ENCODE data around the gene SLC34A3.
"Not testable (repeated sequence)": the region's sequence is repeated elsewhere in the genome, so short reads cannot be mapped to it uniquely, and the experiment has no call there.

The SLC34A3 gene

DNA sequence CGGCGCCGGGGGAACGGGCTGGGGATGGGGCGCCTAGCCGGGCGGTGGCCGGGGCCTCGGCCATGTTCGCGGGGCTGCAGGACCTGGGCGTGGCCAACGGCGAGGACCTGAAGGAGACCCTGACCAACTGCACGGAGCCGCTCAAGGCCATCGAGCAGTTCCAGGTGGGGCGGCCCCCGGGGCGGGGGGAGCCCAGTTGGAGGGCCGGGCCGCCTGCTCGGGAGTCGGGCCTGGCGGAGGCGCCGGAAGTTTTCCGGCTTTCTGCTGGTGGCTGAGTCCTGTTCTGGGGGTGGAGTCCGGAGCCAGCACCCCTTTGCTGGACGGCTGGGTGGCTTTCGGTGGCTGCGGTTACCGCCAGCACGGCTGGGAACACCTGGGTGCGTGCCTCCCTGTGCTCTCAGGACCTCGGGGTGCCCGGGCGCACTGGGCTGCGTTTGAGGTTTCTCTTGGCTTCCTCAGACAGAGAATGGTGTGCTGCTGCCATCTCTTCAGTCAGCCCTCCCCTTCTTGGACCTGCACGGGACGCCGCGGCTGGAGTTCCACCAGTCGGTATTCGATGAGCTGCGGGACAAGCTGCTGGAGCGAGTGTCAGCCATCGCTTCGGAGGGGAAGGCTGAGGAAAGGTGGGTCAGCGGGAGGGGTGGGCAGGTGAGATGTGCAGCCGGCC, 24.9 kb downstream of the SLC34A3 start:
- no peak for DNase-seq (ENCODE audit: low read depth in 2 of 2)

DNA sequence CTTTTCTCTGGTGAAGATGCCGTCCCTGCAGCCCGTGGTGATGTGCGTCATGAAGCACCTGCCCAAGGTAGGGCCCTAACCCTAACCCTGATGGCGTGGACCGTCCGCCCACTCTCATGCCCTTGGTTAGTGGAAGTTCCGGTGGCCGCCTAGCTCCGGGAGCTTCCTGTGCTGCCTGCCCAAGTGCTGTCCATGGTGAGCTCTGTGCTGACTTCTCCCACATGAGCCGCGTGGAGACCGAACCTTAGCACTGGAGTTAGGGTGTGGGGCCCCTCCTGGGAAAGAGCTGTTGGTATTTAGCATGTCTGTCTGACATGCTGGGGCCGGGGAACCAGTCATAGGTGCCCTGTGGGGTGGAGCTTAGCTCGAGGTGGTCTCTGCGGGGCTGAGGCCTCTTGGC, 25.7 kb downstream of the SLC34A3 start:
- DNase-seq (ENCODE audit: low read depth in 2 of 2): no peak

DNA sequence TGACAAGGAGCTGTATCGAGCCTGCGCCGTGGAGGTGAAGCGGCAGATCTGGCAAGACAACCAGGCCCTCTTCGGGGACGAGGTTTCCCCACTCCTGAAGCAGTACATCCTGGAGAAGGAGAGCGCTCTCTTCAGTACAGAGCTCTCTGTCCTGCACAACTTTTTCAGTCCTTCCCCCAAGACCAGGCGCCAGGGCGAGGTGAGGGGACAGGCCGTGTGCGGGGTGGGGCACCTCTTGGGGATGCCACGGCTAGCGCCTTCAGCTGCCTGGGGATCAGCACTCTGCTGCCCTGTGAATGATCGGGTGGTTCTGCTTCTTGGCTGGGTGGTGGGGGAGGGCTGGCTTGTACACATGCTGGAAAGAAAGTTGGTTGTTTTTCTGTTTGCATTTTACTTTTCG, 26.2 kb downstream of the SLC34A3 start:
- no peak for DNase-seq (ENCODE audit: low read depth in 2 of 2)

DNA sequence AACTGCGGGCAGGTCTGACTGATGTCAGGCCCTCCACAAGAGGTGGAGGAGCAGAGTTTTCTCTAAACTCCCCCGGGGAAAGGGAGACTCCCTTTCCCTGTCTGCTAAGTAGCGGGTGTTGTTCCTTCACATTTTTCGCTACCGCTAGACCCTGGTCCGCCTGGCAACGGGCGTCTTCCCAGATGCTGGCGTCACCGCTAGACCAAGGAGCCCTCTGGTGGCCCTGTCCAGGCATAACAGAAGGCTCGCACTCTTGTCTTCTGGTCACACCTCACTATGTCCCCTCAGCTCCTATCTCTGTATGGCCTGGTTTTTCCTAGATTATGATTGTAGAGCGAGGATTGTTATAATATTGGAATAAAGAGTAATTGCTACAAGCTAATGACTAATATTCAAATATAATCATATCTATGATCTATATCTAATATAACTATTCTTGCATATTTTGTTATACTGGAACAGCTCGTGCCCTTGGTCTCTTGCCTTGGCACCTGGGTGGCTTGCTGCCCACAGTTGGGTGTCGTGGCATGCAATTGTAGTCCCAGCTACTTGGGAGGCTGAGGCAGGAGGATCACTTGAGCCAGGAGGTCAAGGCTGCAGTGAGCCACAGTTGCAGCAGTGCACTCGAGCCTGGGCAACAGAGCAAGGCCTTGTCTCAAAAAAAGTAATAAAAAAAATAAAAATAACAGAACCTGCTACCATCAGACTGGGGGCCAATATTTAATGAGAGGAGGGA, 31.6 kb downstream of the SLC34A3 start:
- DNase-seq (ENCODE audit: low read depth in 2 of 2): not testable (repeated sequence)

DNA sequence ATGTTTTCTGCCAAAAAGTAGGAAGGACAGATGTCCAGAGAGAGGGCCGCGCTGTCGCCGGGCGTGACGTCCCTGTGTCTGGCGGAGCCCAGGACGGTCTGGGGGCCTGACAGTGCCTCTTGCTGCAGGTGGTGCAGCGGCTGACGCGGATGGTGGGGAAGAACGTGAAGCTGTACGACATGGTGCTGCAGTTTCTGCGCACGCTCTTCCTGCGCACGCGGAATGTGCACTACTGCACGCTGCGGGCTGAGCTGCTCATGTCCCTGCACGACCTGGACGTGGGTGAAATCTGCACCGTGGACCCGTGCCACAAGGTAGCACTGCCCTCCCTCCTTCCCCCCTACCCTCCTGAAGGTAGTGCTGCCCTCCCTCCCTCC, 32.2 kb downstream of the SLC34A3 start:
- DNase-seq (ENCODE audit: low read depth in 2 of 2): no peak

DNA sequence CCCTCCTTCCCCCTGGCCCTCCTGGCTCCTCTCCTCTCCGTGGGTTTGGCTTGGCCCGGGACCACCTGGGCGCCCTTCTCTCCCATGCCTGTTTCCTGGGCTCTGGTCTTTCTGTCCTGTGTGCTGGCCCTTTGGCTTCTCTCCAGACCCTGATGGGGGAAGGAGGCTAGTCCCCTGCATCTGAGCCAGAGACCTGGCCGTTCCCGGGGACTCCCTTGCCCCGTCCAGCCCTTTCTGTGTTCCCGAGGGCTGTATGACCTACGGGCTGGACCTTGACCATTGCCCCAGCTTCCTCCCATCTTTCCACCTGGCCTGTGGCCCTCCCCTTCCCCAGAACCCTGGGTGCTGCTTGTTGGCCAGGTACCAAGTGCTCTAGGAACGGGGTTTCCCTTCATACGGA, 32.8 kb downstream of the SLC34A3 start:
- DNase-seq (ENCODE audit: low read depth in 2 of 2): no peak

DNA sequence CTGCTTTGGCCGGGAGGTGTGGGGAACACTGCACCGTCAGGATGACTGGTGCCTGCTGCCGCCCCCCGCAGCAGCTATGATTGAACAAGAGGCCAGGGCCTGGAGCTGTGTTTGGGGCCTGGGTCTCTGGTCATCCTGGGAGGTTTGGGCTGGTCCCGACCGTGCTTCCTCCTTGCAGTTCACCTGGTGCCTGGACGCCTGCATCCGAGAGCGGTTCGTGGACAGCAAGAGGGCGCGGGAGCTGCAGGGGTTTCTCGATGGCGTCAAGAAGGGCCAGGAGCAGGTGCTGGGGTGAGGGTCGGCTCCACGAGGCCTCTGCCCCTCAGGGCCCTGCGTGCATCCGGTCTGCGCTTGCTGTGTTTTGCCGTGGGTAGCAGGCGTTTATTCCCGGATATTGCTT, 33.4 kb downstream of the SLC34A3 start:
- no peak for DNase-seq (ENCODE audit: low read depth in 2 of 2)

DNA sequence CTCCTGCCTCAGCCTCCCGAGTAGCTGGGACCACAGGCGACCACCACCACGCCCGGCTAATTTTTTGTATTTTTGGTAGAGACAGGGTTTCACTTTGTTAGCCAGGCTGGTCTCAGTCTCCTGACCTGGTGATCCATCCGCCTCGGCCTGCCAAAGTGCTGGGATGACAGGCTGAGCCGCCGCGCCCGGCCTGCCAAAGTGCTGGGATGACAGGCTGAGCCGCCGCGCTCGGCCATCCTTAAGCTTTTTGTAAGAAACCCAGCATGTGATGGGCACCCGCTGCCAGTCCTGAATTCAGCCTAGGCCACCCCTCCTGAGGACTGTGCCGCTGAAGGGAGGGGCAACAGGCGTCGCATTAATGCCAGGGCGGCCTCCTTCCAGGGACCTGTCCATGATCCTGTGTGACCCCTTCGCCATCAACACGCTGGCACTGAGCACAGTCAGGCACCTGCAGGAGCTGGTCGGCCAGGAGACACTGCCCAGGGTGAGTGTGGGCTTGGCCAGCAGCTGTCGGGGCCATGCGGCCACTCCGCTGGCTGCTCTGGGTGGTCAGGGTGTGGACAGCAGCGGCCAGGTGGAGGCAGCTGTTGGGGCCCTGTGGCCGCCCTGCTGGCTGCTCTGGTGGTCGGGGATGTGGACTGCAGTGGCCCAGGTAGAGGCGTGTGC, 34.9 kb downstream of the SLC34A3 start:
- DNase-seq (ENCODE audit: low read depth in 2 of 2): no peak

DNA sequence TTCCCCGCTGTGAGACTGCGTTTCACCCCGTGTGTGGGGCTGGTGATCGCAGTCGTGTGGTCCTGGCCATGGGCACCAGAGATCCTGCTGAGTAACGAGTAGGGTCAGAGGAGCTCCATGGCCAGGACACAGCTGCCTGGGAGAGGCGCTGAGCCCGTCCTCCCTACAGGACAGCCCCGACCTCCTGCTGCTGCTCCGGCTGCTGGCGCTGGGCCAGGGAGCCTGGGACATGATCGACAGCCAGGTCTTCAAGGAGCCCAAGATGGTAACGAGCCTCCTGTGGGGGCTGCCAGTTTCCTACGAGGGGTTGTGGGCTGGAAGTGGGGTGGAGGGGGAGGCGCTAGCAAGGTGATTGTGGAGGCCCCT, 35.4 kb downstream of the SLC34A3 start:
- DNase-seq (ENCODE audit: low read depth in 2 of 2): no peak

DNA sequence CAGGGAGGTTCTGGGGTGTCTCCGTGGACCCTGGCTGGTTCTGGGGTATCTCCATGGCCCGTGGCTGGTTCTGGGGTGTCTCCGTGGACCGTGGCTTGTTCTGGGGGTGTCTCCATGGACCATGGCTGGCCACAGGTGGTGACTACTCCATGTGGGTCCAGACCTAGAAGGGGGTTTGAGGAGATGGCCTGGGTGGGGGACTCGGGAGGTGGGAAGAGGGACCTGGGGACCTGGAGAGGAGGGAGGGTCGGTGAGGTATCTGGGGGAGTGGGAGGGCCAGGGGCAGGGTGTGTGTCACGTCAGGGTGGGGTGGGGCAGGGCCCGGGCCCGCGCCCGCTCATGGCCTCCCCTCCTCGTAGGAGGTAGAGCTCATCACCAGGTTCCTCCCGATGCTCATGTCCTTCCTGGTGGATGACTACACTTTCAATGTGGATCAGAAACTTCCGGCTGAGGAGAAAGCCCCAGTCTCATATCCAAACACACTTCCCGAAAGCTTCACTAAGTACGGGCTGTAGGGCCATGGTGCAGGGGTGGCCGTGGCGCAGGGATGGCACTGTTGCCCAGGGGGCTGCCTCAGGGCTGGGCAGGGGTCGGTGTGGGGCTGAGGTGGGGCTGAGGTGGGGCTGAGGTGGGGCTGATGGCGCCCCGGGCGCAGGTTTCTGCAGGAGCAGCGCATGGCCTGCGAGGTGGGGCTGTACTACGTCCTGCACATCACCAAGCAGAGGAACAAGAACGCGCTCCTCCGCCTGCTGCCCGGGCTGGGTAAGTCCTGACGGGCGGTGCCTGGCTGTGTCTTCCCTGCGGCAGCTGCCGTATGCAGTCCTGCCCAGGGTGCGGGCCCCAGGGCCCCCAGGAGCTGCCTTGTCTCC, 36.1 kb downstream of the SLC34A3 start:
- DNase-seq (ENCODE audit: low read depth in 2 of 2): no peak

DNA sequence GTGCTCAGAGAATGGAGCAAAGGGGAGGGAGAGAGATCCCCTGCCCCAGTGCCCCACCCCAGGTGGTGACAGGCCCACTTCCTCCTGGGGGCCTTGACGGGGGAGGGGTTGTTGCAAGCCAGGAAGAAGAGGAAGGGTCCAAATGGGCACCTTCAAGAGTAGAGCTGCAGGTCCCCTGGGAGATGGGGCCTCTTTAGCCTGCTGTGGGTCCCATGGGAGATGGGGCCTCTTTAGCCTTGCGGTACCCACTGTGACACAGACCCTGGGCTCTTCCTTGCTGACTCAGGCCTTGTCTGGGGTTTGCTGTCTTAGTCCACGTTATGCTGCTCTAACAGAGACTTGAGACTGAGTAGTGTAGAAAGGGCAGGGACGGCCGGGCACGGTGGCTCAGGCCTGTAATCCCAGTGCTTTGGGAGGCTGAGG, 37.2 kb downstream of the SLC34A3 start:
- DNase-seq (ENCODE audit: low read depth in 2 of 2): no peak

DNA sequence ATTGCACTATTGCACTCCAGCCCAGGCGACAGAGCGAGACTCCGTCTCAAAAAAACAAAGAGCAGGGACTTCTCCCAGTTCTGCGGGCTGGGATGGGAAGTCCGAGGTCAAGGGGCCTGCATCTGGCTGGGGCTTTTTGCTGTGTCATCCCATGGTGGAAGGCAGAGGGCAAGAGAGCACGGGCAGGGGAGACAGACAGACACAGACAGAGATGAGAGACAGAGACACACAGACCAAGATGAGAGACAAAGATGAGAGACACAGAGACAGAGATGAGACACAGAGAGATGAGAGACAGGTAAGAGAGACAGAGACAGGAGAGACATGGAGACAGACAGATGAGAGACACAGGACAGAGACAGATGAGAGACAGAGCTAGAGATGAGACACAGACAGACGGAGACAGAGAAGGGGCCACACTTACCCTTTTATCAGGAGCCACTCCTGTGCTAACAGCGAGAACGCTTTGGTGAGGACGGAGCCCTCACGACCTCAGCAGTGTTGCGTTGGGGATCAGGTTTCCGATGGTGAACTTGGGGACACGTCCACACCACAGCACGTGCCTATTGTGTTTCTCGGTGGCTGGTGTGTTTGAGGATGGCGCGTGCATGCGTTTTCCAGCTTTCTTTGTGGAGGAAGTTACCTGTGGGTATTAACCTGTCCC, 38.0 kb downstream of the SLC34A3 start:
- no peak for DNase-seq (ENCODE audit: low read depth in 2 of 2)

DNA sequence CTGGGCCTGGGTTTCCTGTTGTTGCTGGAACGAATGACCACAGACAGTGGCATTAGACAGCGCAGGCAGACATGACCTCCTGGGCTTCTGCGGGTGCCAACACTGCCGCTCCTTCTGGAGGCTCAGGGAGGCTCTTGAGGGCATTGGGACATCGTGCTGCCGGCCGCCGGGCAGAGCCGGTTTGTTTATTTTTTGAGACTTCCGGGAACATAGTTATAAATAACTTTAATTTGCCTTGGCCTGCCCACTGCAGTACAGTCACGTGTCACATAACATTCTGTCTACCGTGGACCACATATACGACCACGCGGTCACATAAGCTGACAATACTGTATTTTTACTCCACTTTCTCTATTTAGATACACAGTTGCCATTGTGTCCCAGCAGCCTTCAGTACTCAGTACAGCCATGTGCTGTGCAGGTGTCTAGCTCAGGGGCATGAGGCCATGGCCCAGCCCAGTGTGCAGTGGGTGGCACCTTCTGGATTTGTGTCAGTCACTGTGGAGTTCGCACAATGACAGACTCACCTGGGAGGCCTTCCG, 38.6 kb downstream of the SLC34A3 start:
- DNase-seq (ENCODE audit: low read depth in 2 of 2): no peak

DNA sequence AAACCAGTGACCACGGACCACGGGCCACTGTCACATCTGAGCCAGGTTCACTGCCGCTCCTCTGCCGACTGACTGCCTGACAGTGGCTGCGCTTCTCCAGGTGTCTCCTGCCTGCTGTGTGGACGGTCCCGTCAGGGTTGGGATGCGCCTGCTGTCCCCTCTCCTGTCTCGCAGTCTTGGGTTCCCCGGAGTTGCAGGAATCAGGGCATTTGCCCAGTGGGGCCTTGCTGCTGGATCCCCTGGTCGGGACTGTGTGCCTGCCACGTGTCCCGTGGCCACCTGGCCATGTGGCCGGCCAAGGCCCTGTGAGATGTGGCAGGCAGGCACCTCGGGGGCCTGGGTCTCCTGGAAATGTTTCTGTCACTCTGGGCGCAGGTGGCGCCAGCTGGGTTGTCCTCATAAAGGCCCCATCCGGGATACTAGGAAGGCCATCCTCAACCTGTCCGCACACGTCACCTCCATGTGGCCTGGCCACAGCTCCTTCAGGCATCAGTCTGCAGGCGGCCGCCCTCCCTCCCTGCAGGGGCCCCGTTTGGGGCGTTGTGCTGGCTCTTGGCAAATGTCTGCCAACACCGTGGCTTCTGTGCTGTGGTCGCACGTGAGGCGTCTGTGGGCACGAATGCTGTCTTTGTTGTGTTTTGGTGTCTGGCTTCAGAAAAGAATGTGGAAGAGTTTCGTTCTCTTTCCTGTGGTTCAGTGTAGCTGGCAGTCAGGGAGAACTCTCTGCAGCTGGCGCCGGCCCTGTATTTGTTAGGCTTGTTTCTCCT, 40.4 kb downstream of the SLC34A3 start:
- no peak for DNase-seq (ENCODE audit: low read depth in 2 of 2)

DNA sequence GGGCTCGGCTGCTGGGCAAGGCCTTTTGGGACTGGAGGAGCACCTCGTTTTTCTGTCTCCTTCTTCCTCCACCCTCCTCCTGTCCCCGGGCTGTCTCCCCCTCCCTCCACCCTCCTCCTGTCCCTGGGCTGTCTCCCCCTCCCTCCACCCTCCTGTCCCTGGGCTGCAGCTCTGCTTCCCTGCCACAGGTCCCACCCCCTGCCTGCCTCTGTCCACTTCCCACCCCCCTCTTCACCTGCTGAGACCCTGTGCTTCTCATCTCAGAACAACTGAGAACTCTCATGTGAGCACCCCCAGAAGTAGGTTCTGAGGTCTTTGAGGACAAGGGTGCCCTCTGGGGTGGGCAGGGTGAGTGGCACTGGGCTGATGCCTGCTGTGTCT, 41.0 kb downstream of the SLC34A3 start:
- no peak for DNase-seq (ENCODE audit: low read depth in 2 of 2)

DNA sequence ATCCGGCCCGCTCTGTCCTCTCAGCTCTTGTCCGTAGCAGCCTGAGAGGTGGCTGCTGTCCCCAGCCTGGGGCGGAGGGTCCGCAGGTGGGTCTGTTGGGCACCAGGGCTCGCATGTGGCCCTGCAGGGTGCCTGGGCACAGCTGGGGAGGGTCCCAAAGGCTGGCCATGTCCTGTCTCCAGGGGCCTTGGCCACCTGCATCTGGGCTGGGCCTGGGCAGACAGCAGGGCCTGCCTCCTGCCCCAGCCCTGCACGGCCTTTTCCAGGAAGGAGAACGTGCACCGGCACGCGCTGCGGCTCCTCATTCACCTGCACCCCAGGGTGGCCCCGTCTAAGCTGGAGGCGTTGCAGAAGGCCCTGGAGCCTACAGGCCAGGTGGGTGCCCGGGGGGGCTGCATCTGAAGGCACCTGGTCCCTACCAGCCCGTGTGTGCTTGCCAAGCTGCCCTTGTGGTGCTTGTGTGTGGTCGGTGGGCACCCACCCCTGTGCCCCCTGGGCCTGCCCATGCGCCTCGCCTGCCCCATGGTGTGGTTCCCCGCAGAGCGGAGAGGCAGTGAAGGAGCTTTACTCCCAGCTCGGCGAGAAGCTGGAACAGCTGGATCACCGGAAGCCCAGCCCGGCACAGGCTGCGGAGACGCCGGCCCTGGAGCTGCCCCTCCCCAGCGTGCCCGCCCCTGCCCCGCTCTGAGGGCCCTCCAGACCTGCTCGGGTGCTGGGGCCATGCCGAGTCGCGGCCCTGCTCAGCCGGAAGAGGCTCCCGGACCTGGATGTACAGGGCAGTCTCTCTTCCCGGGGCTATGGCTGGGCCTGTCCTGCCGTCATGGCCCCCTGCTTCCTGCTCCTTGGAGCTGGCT, 41.8 kb downstream of the SLC34A3 start:
- no peak for DNase-seq (ENCODE audit: low read depth in 2 of 2)

DNA sequence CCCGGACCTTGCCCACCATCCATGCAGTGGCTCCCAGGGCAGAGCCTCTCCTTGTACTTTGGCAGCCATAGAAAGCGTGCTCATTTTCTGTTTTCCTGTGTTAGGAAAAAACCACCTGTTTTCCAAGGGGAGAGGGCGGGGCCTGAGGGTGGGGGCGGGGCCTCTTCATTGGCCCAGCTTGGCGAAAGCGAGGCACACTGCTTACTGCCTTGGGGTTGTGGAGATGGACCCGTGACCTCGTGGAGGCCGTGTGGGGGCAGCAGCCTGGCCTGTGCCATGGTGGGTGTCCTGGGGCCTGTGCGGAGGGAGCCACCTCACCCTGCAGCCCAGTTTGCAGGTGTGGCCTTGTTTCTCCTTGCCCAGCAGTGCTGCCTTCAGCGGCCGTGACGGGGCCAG, 42.4 kb downstream of the SLC34A3 start:
- DNase-seq (ENCODE audit: low read depth in 2 of 2): no peak

DNA sequence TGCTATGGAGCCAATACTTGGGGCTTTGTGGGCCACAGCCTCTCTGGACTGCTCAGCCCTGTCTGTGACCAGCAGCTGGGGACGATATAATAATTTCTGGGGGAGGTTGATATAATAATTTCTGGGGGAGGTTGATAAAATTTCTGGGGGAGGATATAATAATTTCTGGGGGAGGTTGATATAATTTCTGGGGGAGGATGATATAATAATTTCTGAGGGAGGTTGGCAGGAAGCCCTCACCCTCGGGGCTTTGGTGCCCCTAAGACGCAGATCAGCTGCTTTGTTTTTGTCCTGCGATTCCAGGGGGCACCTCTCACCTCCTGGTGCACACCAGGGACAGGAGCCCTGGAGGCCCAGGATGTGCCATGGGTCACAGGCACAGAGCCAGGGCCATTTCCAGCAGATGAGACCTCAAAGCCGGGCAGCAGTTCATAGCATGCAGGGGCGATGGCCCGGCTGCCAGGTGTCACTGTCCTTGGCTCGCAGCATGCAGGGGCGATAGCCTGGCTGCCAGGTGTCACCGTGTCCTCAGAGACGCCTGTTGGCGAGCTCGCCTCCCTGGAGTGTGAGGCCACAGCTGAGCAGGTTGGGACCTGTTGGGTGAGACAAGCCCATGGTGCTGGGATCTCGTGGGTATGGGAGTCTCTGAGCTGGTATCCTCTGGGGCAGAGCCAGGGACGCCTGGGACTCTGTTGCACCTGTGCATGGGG, 43.1 kb downstream of the SLC34A3 start:
- DNase-seq (ENCODE audit: low read depth in 2 of 2): no peak

DNA sequence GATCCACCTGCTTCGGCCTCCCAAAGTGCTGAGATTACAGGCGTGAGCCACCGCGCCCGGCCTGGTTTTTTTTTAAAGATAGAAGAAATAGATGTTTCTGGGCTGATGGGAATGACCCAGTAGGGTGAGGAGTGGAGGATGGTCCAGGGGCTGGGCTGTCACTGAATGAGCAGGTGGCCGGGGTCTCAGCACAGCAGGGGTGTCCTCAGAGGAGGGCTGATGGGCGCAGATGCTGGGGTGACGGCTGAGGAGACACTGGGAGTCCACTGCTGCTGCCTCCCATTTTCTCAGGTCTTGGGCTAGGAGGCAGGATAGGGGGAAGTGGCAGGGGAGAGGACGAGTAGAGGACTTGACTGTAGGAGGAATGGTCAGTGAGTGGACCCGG, 44.5 kb downstream of the SLC34A3 start:
- DNase-seq (ENCODE audit: low read depth in 2 of 2): no peak

All from activated CD4-positive, alpha-beta T cell treated with anti-CD3 and anti-CD28 coated beads for 24 hours (primary cell).